ENCODE results near the gene HOXC9. TPM values are rescaled to one million over a fixed set of nuclear protein-coding genes. Genes with fewer than 3 reads are reported as not detected.

Gene HOXC9
- total RNA-seq, 2 donors from 2014 or later, result not detected

GRCh38 chr12:53998110-53998899, 1.7 kb upstream of the HOXC9 start:
- no peak overlapping the region for H3K4me3 ChIP-seq
- intact Hi-C loops (cut with DNase I), result no loop called here
- TF ChIP-seq POLR2A (IDR thresholded peaks at IDR 0.05), result no peak
- TF ChIP-seq, protein P1, sequence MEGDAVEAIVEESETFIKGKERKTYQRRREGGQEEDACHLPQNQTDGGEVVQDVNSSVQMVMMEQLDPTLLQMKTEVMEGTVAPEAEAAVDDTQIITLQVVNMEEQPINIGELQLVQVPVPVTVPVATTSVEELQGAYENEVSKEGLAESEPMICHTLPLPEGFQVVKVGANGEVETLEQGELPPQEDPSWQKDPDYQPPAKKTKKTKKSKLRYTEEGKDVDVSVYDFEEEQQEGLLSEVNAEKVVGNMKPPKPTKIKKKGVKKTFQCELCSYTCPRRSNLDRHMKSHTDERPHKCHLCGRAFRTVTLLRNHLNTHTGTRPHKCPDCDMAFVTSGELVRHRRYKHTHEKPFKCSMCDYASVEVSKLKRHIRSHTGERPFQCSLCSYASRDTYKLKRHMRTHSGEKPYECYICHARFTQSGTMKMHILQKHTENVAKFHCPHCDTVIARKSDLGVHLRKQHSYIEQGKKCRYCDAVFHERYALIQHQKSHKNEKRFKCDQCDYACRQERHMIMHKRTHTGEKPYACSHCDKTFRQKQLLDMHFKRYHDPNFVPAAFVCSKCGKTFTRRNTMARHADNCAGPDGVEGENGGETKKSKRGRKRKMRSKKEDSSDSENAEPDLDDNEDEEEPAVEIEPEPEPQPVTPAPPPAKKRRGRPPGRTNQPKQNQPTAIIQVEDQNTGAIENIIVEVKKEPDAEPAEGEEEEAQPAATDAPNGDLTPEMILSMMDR (IDR thresholded peaks at IDR 0.05), result no peak
- peaks cover 47% of the 10 kb centered on the region for H3K4me1 ChIP-seq
- H3K36me3 ChIP-seq (replicated peaks in 1 of 2; ENCODE audit: insufficient read depth in 1 of 2, low read depth in 2 of 2), result no peaks in the 10 kb centered on the region
- H3K9me3 ChIP-seq, result no peaks in the 10 kb centered on the region
- peaks cover 11 to 82% of the 10 kb centered on the region in 2 donors for H3K27me3 ChIP-seq
- ATAC-seq, result no peak
- H3K27ac ChIP-seq, result no peak overlapping the region
- DNase-seq, result no peak
- 11 to 19% methylated on average over 10 to 11 of the region's 11 CpGs for WGBS, 2 donors

DNA sequence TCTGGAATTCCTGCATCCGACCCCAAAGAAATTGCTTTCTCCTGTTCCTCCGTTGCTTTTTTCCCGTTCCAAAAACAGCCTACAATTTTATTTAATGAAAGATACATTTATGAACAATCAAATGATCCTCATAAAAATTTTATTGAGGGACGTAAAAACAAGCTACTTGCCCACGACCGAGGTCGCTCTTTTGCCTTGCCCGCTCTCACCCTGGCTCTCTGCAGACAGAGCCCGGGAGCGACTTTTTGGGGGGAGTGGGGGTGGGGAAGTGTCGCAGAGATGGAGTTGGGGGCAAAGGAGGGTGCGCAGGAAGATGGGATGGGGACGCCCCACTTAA, 1.1 kb upstream of the HOXC9 start:
- intact Hi-C loops (cut with DNase I), result no loop called here
- DNase-seq (no peak), ATAC-seq (no peak)
- no peak for TF ChIP-seq POLR2A (IDR thresholded peaks at IDR 0.05)
- TF ChIP-seq, protein P1 (IDR thresholded peaks at IDR 0.05), result no peak
- H3K27ac ChIP-seq, result no peak overlapping the region
- peaks cover 6 to 81% of the 10 kb centered on the region in 2 donors for H3K27me3 ChIP-seq
- H3K4me1 ChIP-seq, result peaks cover 45% of the 10 kb centered on the region
- no peak overlapping the region for H3K4me3 ChIP-seq
- WGBS, 2 donors, result 7 to 10% methylated on average over 13 of the region's 13 CpGs
- H3K36me3 ChIP-seq (replicated peaks in 1 of 2; ENCODE audit: insufficient read depth in 1 of 2, low read depth in 2 of 2), result no peaks in the 10 kb centered on the region
- no peaks in the 10 kb centered on the region for H3K9me3 ChIP-seq

DNA sequence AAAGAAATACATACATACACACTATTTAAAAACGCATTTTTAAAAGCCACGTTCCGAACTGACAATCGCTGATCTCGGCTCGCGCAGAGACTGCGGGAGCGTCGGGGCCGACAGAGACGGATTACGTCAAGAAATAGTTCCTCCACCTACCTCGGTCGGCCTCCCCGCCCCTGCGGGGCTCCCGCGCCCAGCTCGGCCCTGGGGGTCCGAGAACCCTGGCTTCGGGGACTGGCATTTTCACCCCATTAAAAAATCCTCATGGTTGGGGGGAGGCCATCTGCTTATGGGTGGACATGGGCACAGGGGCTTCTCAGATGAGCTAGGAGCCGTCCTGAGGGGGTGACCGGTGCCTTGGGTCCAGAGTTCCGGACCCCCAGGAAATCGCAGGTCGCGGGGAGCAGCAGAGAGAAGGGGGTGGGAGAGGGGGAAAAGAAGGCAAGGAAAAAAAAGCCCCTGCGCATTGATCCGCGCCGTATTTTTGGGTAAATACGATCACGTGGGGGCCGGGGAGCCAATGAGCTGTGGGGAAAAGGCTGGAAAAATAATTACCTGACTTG, 324 bp upstream of the HOXC9 start:
- peak; percentile 45 for ATAC-seq

GRCh38 chr12:54001283-54002187, 1.6 kb downstream of the HOXC9 start:
- H3K27me3 ChIP-seq, result peaks cover 6 to 77% of the 10 kb centered on the region in 2 donors
- DNase-seq, result no peak
- H3K4me1 ChIP-seq, result peaks cover 27% of the 10 kb centered on the region
- intact Hi-C loops (cut with DNase I), result loop anchor here (5.0 kb wide), 1 partner anchor 201 kb away; no protein-coding TSS in a partner anchor
- TF ChIP-seq, protein P1 (IDR thresholded peaks at IDR 0.05), result no peak
- no peak for TF ChIP-seq POLR2A (IDR thresholded peaks at IDR 0.05)
- H3K4me3 ChIP-seq, result no peak overlapping the region
- 25 to 48% methylated on average over 8 of the region's 8 CpGs for WGBS, 2 donors
- ATAC-seq, result no peak
- no peak overlapping the region for H3K27ac ChIP-seq
- H3K36me3 ChIP-seq (replicated peaks in 1 of 2; ENCODE audit: insufficient read depth in 1 of 2, low read depth in 2 of 2), result no peaks in the 10 kb centered on the region
- H3K9me3 ChIP-seq, result no peaks in the 10 kb centered on the region

More for the DNA sequence above, 324 bp upstream of the HOXC9 start:
- no peak for TF ChIP-seq POLR2A (IDR thresholded peaks at IDR 0.05)
- TF ChIP-seq, protein P1 (IDR thresholded peaks at IDR 0.05), result no peak
- DNase-seq, result peak in 1 of 4 donors; percentile 49
- intact Hi-C loops (cut with DNase I), result loop anchor here (5.0 kb wide), 1 partner anchor 203 kb away; no protein-coding TSS in a partner anchor
- WGBS, 2 donors, result 2 to 4% methylated on average over 21 to 35 of the region's 35 CpGs
- Histone ChIP-seq H3K27me3 (peaks cover 6 to 81% of the 10 kb centered on the region in 2 donors), H3K4me1 (peaks cover 37% of the 10 kb centered on the region), H3K36me3 (replicated peaks in 1 of 2; ENCODE audit: insufficient read depth in 1 of 2, low read depth in 2 of 2) (no peaks in the 10 kb centered on the region), H3K27ac (no peak overlapping the region), H3K9me3 (no peaks in the 10 kb centered on the region), H3K4me3 (no peak overlapping the region)
